Measurements from ENCODE around the gene NTM.

- TF ChIP-seq CTCF (IDR thresholded peaks at IDR 0.05; ENCODE audit: low read depth, low read length, poor library complexity, severe bottlenecking) (no peak), EZH2phosphoT487 (IDR thresholded peaks at IDR 0.05; ENCODE audit: borderline replicate concordance, low read length) (no peak)
Observed at GRCh38 chr11:131849485-131849884, 479.1 kb downstream of the NTM start.
